Naive thymus-derived CD8-positive, alpha-beta T cell (primary cell): ENCODE results near the gene SGCG. TPM values are rescaled to one million over a fixed set of nuclear protein-coding genes. Genes with fewer than 3 reads are reported as not detected.

Source experiments
- ATAC-seq, 2 donors: fragments of 150-1000 bp; cut with Tn5 transposase in 1 of 2; sonication (Bioruptor Pico), chemical (Tn5 transposase) in 1 of 2; 1 replicate in 1 of 2; 2 replicates in 1 of 2; pipeline ENCODE4 v1.10.0; 2021; ENCODE audit warnings: mild to moderate bottlenecking in 2 of 2, moderate library complexity in 2 of 2
- POLR2A ChIA-PET: fragments of 350-600 bp; sonication (Branson Sonifier 250); formaldehyde crosslinking; loops from one replicate; lab custom pipeline; 2021; ENCODE audit warnings: antibody characterized with exemption; lab: Charles Lee
- DNase-seq, 10 donors: peaks; one replicate each; pipeline versions ENCODE4 v3.0.0 to v3.0.0-alpha.2; 2020 to 2022
- H3K27ac Mint-ChIP-seq, 10 donors: one replicate each; pipeline ENCODE4 v1.8.0; 2020 to 2022; ENCODE audit warnings: mild to moderate bottlenecking in 10 of 10, mixed read lengths in 10 of 10, moderate library complexity in 4 of 10, inconsistent platforms in 1 of 10
- H3K27me3 Mint-ChIP-seq, 5 donors: one replicate each; pipeline ENCODE4 v1.8.0; 2021 to 2022; ENCODE audit warnings: mixed read lengths in 5 of 5
- H3K36me3 Mint-ChIP-seq, 3 donors: one replicate each; pipeline ENCODE4 v1.8.0; 2020 to 2022; ENCODE audit warnings: mixed read lengths in 3 of 3, mild to moderate bottlenecking in 2 of 3, inconsistent platforms in 1 of 3
- H3K4me1 Mint-ChIP-seq, 4 donors: one replicate each; pipeline ENCODE4 v1.8.0; 2021 to 2022; ENCODE audit warnings: mixed read lengths in 4 of 4
- H3K4me3 Mint-ChIP-seq, 10 donors: one replicate each; pipeline ENCODE4 v1.8.0; 2020 to 2022; ENCODE audit warnings: mild to moderate bottlenecking in 10 of 10, mixed read lengths in 10 of 10, moderate library complexity in 6 of 10, inconsistent platforms in 1 of 10
- H3K9me3 Mint-ChIP-seq, 9 donors: one replicate each; pipeline ENCODE4 v1.8.0; 2020 to 2022; ENCODE audit warnings: mixed read lengths in 9 of 9, mild to moderate bottlenecking in 3 of 9, inconsistent platforms in 1 of 9, moderate library complexity in 1 of 9
- polyA plus RNA-seq, 3 donors: library from polyadenylated mRNA; unstranded; fragments of 300-500 nt; fragmentation: Illumina TruSeq; gene quantifications; one replicate each; pipeline ENCODE4 v1.2.3, GENCODE V29; 2021
- total RNA-seq, 8 experiments: library from RNA in 2 of 8; stranded (reverse) in 2 of 8; gene quantifications; one replicate each; pipeline ENCODE4 v1.2.3 and lab custom pipeline; 2021 to 2026

Gene SGCG
- total and polyA plus RNA-seq, 5 experiments from 2014 or later = not detected

GRCh38 chr13:23320926-23321534 lies 140.3 kb downstream of the SGCG start:
- DNase-seq = no peak
- H3K27me3 Mint-ChIP-seq = peaks cover 6 to 28% (median 8%) of the 10 kb centered on the region in 5 donors
- H3K4me3 Mint-ChIP-seq = peak overlapping the region in 6 of 10 donors; percentile 26 to 94 (median 72)
- POLR2A ChIA-PET = no interaction called here
- ATAC-seq = no peak
- H3K36me3 Mint-ChIP-seq = no peaks in the 10 kb centered on the region
- H3K4me1 Mint-ChIP-seq = peaks cover 0 to 21% (median 0%) of the 10 kb centered on the region in 4 donors
- peak overlapping the region in 4 of 10 donors; percentile 14 to 93 (median 42) for H3K27ac Mint-ChIP-seq
- no peaks in the 10 kb centered on the region for H3K9me3 Mint-ChIP-seq

- POLR2A ChIA-PET = no interaction called here
- H3K36me3 Mint-ChIP-seq = no peaks in the 10 kb centered on the region
- no peak for ATAC-seq
These were observed 140.9 kb downstream of the SGCG start for GRCh38 chr13:23321535-23322241.

GRCh38 chr13:23322353-23323336 lies 141.9 kb downstream of the SGCG start:
- no peak for ATAC-seq
- POLR2A ChIA-PET = no interaction called here

More at GRCh38 chr13:23321535-23322241, 140.9 kb downstream of the SGCG start:
- DNase-seq = no peak
- Mint-ChIP-seq H3K4me3 (peak overlapping the region in 8 of 10 donors; percentile 26 to 94 (median 63)), H3K27ac (peak overlapping the region in 3 of 10 donors; percentile 29 to 93 (median 30)), H3K4me1 (peaks cover 0 to 21% (median 0%) of the 10 kb centered on the region in 4 donors), H3K27me3 (peaks cover 6 to 21% (median 7%) of the 10 kb centered on the region in 5 donors), H3K9me3 (peaks cover 0 to 5% (median 0%) of the 10 kb centered on the region in 9 donors)

GRCh38 chr13:23323946-23324709 lies 143.3 kb downstream of the SGCG start:
- H3K4me3 Mint-ChIP-seq = no peak overlapping the region

More at GRCh38 chr13:23322353-23323336, 141.9 kb downstream of the SGCG start:
- H3K4me3 Mint-ChIP-seq = no peak overlapping the region
- H3K27me3 Mint-ChIP-seq = peaks cover 2 to 11% (median 5%) of the 10 kb centered on the region in 5 donors
- peaks cover 0 to 13% (median 5%) of the 10 kb centered on the region in 9 donors for H3K9me3 Mint-ChIP-seq
- H3K4me1 Mint-ChIP-seq = peaks cover 0 to 21% (median 0%) of the 10 kb centered on the region in 4 donors
- H3K27ac Mint-ChIP-seq = peak overlapping the region in 2 of 10 donors; percentile 29 to 31
- no peaks in the 10 kb centered on the region for H3K36me3 Mint-ChIP-seq
- no peak for DNase-seq

GRCh38 chr13:23325191-23325590 lies 144.4 kb downstream of the SGCG start:
- DNase-seq = no peak
- Mint-ChIP-seq H3K27me3 (no peaks in the 10 kb centered on the region), H3K36me3 (peaks cover 0 to 4% (median 0%) of the 10 kb centered on the region in 3 donors), H3K27ac (no peak overlapping the region), H3K4me1 (peaks cover 0 to 13% (median 0%) of the 10 kb centered on the region in 4 donors), H3K9me3 (peaks cover 2 to 31% (median 11%) of the 10 kb centered on the region in 9 donors), H3K4me3 (no peak overlapping the region)
- ATAC-seq = no peak
- POLR2A ChIA-PET = no interaction called here

More at GRCh38 chr13:23323946-23324709, 143.3 kb downstream of the SGCG start:
- peaks cover 0 to 2% (median 0%) of the 10 kb centered on the region in 5 donors for H3K27me3 Mint-ChIP-seq
- DNase-seq (no peak), ATAC-seq (no peak)
- POLR2A ChIA-PET = no interaction called here
- H3K27ac Mint-ChIP-seq = no peak overlapping the region
- H3K9me3 Mint-ChIP-seq = peaks cover 0 to 20% (median 6%) of the 10 kb centered on the region in 9 donors
- H3K36me3 Mint-ChIP-seq = no peaks in the 10 kb centered on the region
- peaks cover 0 to 20% (median 0%) of the 10 kb centered on the region in 4 donors for H3K4me1 Mint-ChIP-seq

- Mint-ChIP-seq H3K4me1 (no peaks in the 10 kb centered on the region), H3K36me3 (peaks cover 2 to 42% (median 32%) of the 10 kb centered on the region in 3 donors), H3K27me3 (no peaks in the 10 kb centered on the region), H3K9me3 (peaks cover 15 to 83% (median 35%) of the 10 kb centered on the region in 9 donors), H3K4me3 (no peak overlapping the region), H3K27ac (no peak overlapping the region)
- ATAC-seq (no peak), DNase-seq (no peak)
- POLR2A ChIA-PET = no interaction called here
These were observed 149.6 kb downstream of the SGCG start for GRCh38 chr13:23330356-23330755.

- Mint-ChIP-seq H3K9me3 (peaks cover 0 to 73% (median 30%) of the 10 kb centered on the region in 9 donors), H3K27me3 (no peaks in the 10 kb centered on the region), H3K36me3 (peaks cover 42 to 84% (median 52%) of the 10 kb centered on the region in 3 donors), H3K4me1 (peaks cover 0 to 2% (median 0%) of the 10 kb centered on the region in 4 donors), H3K4me3 (no peak overlapping the region), H3K27ac (no peak overlapping the region)
- ATAC-seq = no peak
- DNase-seq = no peak
- POLR2A ChIA-PET = no interaction called here
These were observed 158.4 kb downstream of the SGCG start for GRCh38 chr13:23339225-23339624.

GRCh38 chr13:23344931-23345595 lies 164.3 kb downstream of the SGCG start:
- no peaks in the 10 kb centered on the region for H3K27me3 Mint-ChIP-seq
- H3K9me3 Mint-ChIP-seq = peaks cover 0 to 44% (median 15%) of the 10 kb centered on the region in 9 donors
- POLR2A ChIA-PET = no interaction called here
- ATAC-seq (no peak), DNase-seq (no peak)
- H3K4me1 Mint-ChIP-seq = peaks cover 0 to 4% (median 1%) of the 10 kb centered on the region in 4 donors
- peaks cover 68 to 89% (median 89%) of the 10 kb centered on the region in 3 donors for H3K36me3 Mint-ChIP-seq
- H3K4me3 Mint-ChIP-seq = no peak overlapping the region
- no peak overlapping the region for H3K27ac Mint-ChIP-seq

- Mint-ChIP-seq H3K36me3 (peaks cover 76 to 92% (median 92%) of the 10 kb centered on the region in 3 donors), H3K9me3 (peaks cover 0 to 31% (median 7%) of the 10 kb centered on the region in 9 donors), H3K27me3 (no peaks in the 10 kb centered on the region), H3K4me3 (no peak overlapping the region), H3K4me1 (peaks cover 0 to 7% (median 3%) of the 10 kb centered on the region in 4 donors), H3K27ac (no peak overlapping the region)
- POLR2A ChIA-PET = no interaction called here
- ATAC-seq = no peak
- no peak for DNase-seq
These were observed 166.8 kb downstream of the SGCG start for GRCh38 chr13:23347601-23348000.

GRCh38 chr13:23348262-23349127 lies 167.7 kb downstream of the SGCG start:
- Mint-ChIP-seq H3K9me3 (peaks cover 0 to 27% (median 7%) of the 10 kb centered on the region in 9 donors), H3K27me3 (no peaks in the 10 kb centered on the region), H3K4me3 (peak overlapping the region in 1 of 10 donors; percentile 11), H3K27ac (no peak overlapping the region), H3K4me1 (peaks cover 2 to 13% (median 5%) of the 10 kb centered on the region in 4 donors), H3K36me3 (peaks cover 78 to 92% (median 92%) of the 10 kb centered on the region in 3 donors)
- POLR2A ChIA-PET = interaction anchor here (0.6 kb wide), 1 partner anchor 688 kb away, joined by 3 read pairs; no protein-coding TSS in a partner anchor
- DNase-seq = no peak
- no peak for ATAC-seq
